GM23338 (cell line): ENCODE data around the gene PPM1E.
"Not testable (repeated sequence)": the region's sequence is repeated elsewhere in the genome, so short reads cannot be mapped to it uniquely, and the experiment has no call there.

Experiments used
- EZH2phosphoT487 ChIP-seq: fragments of 200-600 bp; sonication (generic); IDR thresholded peaks from one replicate; pipeline ENCODE4 v1.8.1; 2018; ENCODE audit warnings: antibody characterized with exemption; ENCODE audit not compliant: unreplicated experiment
- TF ChIP-seq, protein P1 (sequence below), 2 experiments: fragments of 200-600 bp in 1 of 2; sonication (generic) in 1 of 2; conservative IDR thresholded peaks; 2 replicates each; pipeline versions ENCODE4 v1.5.1 to v1.6.1; 2016 to 2017; ENCODE audit warnings: antibody characterized with exemption in 2 of 2, low read depth in 2 of 2, mild to moderate bottlenecking in 2 of 2, moderate library complexity in 1 of 2

DNA sequence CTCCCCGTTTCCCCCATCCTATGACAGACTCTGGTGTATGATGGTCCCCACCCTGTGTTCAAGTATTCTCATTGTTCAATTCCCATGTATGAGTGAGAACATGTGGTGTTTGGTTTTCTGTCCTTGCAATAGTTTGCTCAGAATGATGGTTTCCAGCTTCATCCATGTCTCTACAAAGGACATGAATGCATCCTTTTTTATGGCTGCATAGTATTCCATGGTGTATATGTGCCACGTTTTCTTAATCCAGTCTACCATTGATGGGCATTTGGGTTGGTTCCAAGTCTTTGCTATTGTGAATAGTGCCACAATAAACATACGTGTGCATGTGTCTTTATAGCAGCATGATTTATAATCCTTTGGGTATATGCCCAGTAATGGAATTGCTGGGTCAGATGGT, 90.8 kb downstream of the PPM1E start:
- TF ChIP-seq, protein P1, sequence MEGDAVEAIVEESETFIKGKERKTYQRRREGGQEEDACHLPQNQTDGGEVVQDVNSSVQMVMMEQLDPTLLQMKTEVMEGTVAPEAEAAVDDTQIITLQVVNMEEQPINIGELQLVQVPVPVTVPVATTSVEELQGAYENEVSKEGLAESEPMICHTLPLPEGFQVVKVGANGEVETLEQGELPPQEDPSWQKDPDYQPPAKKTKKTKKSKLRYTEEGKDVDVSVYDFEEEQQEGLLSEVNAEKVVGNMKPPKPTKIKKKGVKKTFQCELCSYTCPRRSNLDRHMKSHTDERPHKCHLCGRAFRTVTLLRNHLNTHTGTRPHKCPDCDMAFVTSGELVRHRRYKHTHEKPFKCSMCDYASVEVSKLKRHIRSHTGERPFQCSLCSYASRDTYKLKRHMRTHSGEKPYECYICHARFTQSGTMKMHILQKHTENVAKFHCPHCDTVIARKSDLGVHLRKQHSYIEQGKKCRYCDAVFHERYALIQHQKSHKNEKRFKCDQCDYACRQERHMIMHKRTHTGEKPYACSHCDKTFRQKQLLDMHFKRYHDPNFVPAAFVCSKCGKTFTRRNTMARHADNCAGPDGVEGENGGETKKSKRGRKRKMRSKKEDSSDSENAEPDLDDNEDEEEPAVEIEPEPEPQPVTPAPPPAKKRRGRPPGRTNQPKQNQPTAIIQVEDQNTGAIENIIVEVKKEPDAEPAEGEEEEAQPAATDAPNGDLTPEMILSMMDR (conservative IDR thresholded peaks at IDR 0.05; ENCODE audit: low read depth in 2 of 2) = not testable (repeated sequence)
- TF ChIP-seq EZH2phosphoT487 = not testable (repeated sequence)
